GM19239 (cell line): ENCODE results near the gene GLB1L.
"Not testable (repeated sequence)": the region's sequence is repeated elsewhere in the genome, so short reads cannot be mapped to it uniquely, and the experiment has no call there.

Experiments
- DNase-seq: peaks from one replicate; pipeline ENCODE4 v3.0.0; 2011; ENCODE audit warnings: low spot score; ENCODE audit not compliant: insufficient read length
- FAIRE-seq: peaks from 2 replicates; lab custom pipeline; 2011; peaks lifted over from hg19 to GRCh38; lab: Jason Lieb, UNC

Gene GLB1L

GRCh38 chr2:219282375-219282774, 37.1 kb upstream of the GLB1L start:
- FAIRE-seq, result no peak
- DNase-seq, result no peak

- FAIRE-seq, result no peak
- DNase-seq, result no peak
Observed at GRCh38 chr2:219281588-219281987, 36.3 kb upstream of the GLB1L start.

- no peak for DNase-seq
- FAIRE-seq, result no peak
Observed at GRCh38 chr2:219280651-219281050, 35.4 kb upstream of the GLB1L start.

DNA sequence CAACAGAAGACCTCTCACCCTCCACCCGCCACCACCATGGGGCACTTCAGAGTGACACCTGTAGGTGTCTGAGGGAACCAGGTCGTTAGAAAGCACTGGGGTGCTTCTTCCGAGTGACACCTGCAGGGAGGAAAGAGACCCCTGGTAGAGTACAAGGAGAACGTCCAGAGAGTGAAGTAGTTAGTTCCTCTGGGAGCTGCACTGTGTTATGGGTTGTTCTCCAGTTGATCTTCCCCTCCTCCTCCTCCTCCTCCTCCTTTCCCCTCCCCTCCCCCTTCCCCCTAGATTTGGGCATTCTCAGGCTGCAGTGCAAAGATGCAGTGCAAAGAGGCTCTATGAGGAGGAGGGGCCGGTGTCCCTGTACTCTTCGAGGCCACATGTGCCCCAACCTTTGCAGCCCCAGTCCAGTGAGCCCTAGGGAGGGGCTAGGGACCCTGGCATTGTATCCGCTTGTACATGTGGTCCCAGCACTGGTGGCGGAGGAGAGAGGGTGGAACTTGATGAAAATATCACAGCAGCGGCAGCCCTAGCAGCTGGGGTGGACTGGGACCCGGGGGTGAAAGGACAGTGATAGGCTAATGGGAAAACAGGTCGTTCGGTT, 34.8 kb upstream of the GLB1L start:
- DNase-seq (no peak), FAIRE-seq (peak; percentile 92)

GRCh38 chr2:219279151-219279915, 34.1 kb upstream of the GLB1L start, which contains the start of gene DNAJB2:
DNAJB2 (plus strand) TSS chr2:219279366; CDS start chr2:219279834, 468 bp downstream.
- FAIRE-seq (peak; percentile 95), DNase-seq (peak; percentile 99)

GRCh38 chr2:219278655-219279150, 33.5 kb upstream of the GLB1L start:
- no peak for DNase-seq
- FAIRE-seq, result no peak

DNA sequence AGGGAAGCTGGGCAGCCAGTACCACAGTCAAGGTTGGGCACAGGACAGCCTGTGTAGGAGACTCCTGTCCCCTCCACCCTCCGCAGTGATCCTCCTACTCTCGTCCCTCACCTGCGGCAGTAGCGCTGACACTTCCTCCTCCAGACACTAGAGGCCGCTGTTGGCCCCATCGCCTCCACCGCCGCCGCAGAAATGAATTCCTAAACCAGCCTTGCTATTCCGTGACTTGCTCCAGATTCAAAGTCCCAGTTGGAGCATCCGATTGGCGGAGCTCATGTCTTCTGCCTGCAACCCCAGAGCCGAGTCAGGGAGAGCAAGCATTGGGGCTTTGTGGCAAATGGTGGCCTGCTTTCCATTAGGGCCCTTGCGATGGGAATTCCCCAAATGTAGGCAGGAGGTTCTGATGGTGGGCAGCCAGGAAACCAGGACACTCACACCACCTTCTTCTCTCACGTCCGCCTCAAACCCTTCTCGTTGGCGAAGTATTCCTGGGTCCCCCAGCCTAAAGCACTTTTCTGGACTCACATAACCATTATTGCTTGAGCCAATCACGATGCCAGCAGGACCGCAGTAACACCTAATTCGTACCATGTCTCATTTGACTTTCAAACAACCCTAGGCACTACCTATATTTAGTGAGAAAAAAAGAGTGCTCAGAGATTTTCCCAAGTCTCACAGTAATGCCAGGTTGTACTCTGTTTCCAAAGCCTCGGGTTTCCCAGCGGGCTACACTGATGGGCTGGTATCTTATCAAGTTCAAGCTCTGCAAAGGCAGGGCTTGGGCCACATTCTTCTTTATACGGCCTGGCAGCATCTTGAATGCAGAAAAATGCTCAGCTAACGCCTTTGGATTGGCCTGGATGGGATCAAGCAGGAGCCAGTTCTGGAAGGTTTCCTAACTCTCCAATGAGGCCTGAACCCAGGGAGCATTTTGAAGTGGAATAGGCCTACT, 32.7 kb upstream of the GLB1L start:
- FAIRE-seq (no peak), DNase-seq (peak; percentile 68)

DNA sequence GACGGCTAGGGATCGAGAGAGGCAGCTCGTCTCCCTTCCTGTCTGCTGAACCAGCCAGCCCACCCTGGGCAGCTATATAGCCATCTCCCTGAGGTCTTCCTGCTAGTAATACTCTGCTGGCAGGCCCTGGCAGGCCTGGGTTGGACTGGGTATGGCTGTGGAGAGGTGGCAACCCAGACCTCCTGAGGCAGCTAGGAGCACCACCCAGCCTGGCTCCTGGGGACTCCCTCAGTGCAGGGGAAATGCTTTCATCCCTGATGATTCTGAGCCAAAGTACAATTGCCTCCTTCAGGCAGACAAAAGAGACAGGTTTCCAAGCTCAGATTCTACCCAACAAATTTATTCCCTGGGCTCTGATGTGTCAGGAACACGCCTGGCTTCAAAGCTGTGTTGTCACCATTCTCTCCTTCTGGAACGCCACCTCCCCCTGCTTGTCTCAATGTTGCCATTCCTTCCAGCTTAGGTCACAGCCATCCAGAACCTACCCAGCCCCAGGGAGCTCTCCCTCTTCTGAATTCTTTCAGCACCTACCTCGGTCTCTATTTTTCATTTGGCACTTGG, 29.2 kb upstream of the GLB1L start:
- FAIRE-seq (no peak), DNase-seq (no peak)

GRCh38 chr2:219273937-219274336, 28.7 kb upstream of the GLB1L start:
- FAIRE-seq, result no peak
- no peak for DNase-seq

- DNase-seq (no peak), FAIRE-seq (no peak)
Observed at GRCh38 chr2:219272995-219273394, 27.8 kb upstream of the GLB1L start.

DNA sequence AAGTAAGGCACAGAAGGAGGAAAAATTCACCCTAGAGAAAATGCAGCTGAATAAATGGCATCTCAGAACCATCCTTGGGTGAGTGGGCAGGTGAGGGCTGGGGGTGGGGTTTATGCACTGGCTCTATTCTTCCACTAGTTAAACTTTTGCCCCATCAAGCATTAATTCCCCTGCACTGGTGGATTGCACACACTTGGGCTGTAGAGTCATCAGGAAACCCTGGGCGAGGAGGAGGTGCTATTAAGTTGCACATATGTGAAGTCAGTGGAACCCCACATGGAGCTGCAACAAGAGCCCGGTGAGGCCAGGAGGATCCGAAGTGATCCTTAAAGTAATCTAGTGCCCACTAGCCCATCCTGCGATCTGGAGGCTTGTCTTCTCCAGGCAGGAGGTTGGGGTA, 27.1 kb upstream of the GLB1L start:
- no peak for DNase-seq
- FAIRE-seq, result no peak

GRCh38 chr2:219271021-219271420, 25.8 kb upstream of the GLB1L start:
- no peak for DNase-seq
- no peak for FAIRE-seq

- DNase-seq (no peak), FAIRE-seq (no peak)
Observed at GRCh38 chr2:219270055-219270372, 24.8 kb upstream of the GLB1L start.

DNA sequence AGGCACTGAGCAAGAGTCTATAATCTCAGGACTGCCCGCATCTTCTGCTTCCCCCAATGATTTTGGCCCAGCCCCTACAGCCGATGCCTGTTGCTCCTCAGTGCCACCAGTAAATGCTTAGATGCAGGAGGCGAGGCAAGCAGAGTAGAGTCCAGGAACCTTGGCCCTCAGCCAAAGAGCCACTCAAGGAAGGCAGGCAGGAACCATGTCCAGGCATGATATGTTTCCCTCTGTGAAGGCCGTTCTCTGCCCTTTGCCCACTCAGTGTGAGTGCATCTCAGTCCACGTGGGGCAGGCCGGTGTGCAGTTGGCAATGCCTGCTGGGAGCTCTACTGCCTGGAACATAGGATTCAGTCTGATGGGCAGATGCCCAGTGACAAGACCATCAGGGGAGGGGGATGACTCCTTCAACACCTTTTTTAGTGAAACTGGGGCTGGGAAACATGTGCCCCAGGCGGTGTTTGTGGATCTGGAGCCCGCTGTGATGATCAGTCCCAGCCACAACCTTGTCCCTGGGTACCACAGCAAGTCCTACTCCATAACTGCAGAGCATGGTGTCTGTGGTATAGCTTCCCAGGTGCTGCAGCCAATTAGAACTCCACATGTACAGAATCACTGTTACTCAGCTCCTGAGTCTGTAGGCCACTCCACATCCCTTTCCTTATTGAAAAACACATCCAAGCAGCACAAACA, 24.3 kb upstream of the GLB1L start:
- DNase-seq (no peak), FAIRE-seq (no peak)

GRCh38 chr2:219268294-219268693, 23.1 kb upstream of the GLB1L start:
- FAIRE-seq, result no peak

DNA sequence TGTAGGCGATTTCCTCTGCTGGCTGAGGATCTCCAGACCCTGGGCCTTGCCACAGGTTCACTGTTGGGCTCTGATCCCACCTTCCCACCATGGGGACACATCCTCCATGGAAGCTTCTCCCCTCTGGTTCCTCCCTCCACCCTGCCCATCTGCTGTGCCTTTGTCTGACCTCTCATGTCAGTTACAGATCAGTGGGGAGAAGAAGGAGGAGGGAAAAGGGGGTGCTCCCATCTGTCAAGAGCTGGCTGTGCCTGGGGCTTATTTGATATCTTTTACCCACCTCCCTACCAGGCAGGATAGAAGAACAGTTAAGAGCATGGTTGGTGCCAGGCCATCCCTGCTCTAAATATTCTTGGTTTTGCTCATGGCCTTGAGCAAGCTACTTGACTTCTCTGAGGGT, 21.6 kb upstream of the GLB1L start:
- DNase-seq (no peak), FAIRE-seq (no peak)

More at GRCh38 chr2:219268294-219268693, 23.1 kb upstream of the GLB1L start:
- DNase-seq, result no peak

DNA sequence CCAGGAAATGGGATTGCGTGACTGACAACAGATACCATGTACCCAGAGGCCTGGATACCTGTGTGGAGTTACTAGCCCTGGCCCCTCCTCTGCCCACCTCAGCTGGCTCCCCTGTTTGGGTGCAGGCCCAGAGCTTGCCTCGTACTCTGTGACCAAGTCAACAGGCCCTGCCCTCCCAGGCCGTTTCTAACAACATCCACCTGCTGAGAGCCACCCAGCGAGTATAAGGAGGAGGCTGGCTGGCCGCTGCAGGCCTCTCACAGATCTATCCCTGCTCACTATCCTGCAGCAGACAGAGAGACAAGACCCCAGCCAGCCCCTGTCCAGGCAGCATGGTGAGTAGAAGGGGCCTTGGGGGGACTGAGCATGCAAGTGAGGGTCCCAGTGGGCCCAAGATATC, 21.0 kb upstream of the GLB1L start:
- DNase-seq, result no peak
- no peak for FAIRE-seq

- FAIRE-seq (no peak), DNase-seq (no peak)
Observed at GRCh38 chr2:219261024-219261855, 16.0 kb upstream of the GLB1L start.

DNA sequence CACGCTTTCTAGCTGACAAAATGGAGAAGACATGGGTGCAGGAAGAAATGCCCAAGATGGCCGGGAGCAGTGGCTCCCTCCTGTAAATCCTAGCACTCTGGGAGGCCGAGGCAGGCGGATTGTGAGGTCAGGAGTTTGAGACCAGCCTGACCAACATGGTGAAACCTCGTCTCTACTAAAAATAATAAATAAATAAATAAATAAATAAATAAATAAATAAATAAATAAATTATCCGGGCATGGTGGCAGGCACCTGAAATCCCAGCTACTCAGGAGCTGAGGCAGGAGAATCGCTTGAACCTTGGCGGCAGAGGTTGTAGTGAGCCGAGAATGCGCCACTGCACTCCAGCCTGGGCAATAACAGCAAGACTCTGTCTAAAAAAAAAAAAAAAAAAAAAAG, 13.7 kb upstream of the GLB1L start:
- not testable (repeated sequence) for FAIRE-seq, DNase-seq
